IPS DF 19.7 (cell line): ENCODE measurements around the gene FNDC11.

Source experiments
- DNase-seq: peaks from one replicate; pipeline ENCODE4 v3.0.0-alpha.2; 2013; ENCODE audit warnings: low read depth, low spot score

FNDC11 gene

DNA sequence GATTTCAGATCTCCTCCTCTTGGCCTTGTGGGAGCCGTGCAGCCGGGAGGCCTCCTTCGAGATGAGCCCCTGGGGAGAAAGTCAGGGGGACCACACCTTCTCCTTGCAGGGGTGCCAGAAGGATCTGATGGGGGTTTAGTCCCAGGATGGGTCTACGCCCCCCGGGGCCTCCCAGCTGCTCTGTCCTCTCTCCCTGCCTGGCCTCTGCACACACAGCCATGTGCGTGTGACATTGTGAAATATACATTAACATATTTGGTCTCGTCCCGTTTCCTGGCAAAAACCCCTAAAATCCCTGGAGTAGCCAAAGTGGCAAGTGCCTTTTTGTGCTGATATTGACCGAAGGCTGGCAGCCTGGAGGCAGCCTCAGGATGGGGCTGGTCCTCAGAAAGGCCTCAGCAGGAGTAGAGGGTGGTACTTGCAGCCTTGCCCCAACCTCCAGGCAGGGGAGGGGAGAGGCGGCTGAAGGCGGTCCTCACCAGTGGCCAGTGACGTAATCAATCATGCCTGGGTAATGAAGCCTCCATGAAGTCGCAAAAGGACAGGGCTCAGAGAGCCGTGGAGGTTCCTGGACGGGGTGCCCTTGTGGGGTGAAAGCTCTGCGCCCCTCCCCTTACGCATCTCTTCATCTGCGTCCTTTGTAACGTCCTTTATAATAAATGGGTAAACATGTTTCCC, 25.2 kb downstream of the FNDC11 start:
- DNase-seq = no peak

DNA sequence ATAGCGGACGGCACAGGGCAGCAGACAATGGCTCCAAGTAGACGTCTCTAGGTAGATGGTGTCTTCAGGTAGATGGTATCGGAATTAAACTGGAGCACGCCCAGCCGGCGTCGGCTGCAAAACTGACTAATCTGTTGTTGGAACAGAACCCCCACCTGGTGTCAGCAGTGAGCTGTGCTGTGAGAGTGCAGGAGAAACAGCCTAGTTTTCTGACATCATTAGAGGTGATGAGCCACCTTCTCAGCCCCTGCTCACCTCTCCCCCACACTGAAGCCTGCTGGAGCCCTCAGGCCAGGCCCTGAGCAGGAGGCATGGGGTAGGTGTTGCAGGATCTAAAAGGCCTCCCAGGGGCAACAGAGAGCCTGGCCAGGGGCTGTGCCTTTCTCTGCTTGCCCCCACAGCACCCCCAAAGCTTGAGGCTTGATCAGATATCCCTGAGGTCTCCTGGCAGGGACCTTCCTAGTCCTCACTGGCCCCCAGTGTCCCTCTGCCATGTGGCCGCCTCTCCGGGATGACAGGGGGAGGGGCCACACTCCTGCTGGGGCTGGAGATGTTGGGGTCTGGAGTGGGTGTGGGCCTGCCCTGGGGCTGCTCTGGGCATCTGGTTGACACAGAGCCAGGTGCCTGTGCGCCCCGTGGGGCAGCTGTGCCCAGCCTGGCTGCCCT, 27.0 kb downstream of the FNDC11 start:
- DNase-seq = peak; percentile 17

DNA sequence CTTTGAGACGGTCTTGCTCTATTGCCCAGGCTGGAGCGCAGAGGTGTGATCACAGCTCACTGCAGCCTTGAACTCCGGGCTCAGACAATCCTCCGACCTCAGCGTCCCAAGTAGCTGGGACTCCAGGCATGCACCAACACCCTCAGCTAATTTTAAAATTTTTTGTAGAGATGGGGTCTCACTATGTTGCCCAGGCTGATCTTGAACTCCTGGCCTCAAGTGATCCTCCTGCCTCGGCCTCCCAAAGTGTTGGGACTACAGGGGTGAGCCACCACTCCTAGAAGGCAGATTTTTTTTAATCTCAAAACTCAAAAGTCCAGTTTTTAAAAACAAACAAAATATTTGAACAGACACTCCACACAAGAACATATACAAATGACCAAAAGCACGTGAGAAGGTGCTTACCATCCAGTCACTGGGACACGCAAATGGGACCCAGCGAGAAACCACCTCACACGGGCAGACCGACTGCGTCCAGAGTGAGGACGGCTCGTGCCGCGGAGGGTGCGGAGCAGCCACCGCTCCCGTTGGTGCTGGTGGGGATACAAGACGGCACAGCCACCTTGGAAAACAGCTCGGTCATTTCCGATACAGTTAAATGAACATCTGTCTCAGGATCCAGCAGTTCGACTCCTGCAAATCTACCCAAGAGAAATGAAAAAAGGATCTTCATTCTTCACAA, 28.6 kb downstream of the FNDC11 start:
- no peak for DNase-seq

DNA sequence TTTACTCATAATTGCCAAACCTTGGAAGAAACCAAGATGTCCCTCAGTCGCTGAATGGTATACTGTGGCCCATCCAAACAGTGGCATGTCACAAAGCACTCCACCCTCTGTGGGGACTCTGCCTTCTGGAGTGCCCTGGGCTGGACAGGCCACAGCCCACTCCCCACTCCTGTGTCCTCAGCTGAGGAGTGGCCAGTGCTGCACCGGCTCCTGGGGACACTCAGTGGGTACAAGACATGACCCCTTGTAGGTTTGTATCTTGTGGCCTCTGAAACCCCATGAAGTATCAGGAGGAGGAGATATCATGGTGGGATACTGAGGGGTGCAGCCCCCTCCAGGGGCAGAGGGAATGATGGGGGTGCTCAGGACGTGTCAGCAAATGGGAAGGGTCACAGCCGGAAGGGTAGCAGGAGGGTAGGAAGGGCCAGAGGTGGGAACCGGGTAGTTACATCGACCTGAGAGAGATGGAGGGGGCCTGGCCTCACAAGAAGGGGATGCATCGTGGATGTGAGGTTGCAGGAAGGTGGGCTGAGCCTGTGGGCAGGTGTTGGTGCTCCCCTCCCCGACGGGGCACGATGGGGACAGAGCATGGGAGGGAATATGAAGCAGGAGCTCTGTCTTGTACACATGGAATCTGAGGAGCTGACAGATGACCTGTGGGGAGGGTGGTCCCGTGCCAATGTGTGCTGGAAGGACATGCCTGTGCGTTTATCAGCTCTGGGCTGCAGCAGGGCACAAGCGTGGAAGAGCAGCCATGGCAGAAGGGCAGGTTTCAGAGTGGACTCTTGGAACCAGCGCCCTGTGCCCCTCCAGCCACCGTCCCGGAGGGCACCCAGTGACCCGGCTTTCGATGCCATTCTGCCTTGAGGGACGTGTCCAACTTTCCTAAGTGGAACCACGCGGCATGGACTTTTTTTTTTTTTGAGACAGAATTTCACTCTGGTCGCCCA, 31.9 kb downstream of the FNDC11 start:
- DNase-seq = no peak

DNA sequence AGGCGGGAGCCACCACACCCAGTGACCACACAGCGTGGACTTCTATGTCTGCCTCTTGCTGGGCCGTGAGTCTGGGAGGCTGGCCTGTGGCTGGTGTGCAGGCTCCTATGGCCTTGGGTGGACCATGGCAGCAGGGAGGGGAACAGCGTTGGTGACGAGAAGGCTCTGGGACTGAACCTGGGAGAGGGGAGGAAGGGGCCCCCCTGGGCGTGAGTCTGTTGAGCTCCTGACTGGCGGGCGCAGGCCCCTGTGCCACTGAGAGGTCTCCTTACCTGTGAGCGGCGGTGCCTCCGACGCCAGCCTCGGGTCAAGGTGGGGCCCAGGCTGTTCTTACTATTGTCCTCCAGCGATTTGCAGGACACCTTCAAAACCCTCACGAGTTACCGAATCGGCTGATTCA, 32.8 kb downstream of the FNDC11 start:
- no peak for DNase-seq

DNA sequence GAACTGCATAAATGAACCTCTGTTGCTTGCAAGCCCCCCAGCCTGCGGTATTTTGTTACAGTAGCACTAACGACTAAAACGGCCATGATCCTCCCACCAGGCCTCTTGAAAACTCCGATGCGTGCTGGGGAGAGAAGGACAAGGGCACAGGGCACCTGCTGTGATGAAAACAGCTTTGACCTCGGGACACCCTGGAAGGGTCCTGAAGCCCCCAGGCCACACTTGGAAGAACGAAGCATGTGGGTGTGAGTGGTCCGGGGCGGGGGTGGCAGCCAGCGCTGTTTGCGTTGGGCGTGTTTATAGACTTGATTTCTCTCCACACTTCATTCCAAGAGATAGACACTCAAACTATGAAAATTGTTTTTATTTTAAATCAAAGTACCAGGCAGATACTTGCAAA, 33.3 kb downstream of the FNDC11 start:
- DNase-seq = no peak

DNA sequence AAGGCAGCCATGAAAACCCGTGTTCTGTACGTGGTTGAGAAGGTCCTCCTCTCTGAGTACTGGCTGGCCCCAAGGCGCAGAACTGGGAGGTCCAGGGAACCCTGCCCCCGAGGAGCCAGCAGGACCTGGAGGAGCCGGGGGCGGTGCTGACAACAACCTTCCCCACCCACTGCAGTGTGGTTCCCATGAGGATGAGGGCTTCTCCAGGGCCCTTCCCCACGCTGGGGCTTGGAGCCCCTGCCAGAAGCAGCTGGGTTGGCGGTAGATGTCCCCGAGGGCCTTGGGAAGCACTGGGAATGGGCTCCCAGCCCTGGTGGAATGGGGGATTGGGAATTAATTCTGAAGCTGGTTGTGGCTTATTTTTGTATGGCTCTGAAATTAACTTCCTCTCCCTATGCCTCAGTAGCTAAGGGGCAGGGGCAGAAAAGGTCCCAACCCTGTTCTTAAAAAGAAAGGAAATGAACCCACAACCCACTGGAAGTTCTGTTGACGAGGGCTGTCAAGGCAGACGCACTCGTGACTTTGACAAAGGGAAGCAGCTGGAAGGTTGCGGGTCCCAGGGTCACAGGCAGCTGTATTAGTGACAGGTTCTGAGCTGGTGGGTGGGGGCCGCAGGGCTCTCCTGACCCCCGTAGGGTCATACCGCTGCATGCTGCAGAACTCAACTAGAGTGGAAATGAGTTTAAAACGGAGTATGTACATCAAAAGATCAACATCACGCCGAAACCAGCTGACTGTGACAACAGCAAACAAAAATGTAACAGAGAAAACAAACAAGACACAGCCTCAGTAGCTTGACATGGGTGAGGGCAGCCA, 34.0 kb downstream of the FNDC11 start:
- no peak for DNase-seq

DNA sequence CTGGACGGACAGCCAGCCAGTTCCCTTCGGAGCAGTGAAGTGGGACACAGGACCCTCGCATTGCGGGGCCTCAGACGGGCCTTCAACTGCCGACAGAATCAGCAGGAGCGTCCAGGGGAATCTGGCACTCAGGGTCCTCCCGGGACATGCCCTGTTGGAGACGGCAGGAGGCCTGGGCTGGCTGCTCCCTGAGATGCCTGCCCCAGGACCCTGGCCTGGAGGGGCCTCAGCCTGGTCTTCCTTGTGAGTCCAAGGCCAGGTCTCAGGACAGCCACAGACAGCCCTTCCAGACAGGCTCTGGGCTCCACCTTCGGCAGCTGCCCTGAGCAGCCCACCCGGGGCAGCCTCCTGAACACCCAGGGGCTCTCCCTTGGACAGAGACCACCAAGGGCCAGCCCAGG, 34.7 kb downstream of the FNDC11 start:
- no peak for DNase-seq

DNA sequence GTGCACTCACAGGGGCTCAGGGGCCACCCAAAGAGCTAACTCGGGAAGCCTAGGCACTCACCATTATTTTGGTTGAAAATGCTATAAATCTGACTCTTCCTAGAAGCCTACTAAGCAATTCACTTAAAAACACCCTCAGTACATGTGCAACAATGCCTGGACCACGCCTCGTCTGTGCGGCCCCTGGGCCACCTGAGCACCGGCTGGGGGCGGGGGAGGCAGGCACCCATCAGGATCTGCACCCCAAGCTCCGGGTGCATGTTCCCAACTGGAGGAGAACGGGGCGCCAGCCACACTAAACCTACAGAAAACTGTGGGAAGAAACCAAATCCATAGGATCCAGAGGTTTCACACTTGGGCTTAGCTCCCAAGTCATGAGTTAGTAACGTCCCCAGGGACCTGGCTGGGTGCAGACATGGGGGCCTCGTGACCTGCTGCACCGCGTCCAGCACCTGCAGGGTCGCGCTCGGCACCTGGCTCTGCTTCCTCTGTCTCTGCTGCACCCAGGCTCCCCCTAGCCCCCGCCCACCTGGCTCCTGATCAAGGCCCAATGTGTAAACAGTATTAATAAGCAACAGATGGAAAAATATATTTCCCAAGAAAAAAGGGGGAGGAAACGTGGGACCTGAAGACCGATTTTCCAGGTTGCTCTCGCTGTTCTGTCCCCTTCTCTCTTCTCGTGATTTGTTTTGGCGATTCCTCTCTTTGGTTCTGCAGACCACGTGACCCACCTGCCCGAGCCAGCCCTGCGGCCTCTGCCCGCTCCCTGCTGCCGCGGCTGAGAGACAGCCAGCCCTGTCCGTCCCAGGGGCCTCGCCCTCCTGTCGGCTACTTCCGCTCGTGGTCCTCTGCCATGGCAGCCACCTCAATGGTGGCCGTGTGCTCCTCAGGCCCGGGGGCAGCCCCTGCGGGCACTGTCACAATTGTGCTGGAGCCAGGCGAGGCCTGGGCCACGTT, 35.6 kb downstream of the FNDC11 start:
- no peak for DNase-seq

DNA sequence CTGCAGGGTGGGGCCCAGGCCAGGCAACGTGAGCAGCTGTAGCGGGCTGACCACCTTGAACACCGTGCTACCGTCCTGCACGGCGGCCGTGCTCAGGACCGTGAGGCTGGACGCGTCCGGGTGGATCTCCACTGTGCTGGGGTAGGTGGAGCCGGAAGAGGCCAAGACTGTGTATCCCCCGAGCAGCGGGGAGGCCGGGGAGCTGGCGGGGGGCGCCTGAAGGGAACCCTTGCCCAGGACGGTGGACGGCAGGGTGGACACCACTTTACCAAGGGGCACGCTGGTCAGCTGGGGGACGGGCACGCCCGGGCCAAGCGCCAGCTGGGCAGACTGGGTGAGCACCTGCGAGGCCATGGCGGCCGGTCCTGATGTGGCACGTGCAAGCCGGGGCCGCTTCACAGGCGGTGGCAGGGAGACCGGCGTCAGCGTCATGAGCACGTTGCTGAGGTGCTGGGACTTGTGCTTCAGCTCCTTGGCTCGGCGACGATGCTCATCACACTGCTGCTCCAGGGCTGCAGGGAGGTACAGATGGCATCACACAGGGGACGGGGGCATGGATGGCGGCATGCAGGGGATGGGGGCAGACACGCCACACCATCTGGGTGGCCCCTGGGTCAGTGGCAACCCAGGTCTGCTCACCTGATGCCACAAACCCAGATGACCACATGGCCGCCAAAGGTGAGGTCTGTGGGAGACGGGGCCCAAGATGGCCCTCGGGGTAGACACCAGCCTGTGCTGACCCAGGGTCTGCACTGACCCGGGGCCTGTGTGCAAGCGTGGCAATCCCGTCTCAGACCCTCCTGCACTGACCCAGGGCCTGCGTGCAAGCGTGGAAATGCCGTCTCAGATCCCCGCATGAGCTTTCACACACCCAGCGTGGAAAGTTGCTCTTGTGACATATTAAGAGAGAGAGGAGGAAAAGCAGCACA, 36.5 kb downstream of the FNDC11 start:
- no peak for DNase-seq

DNA sequence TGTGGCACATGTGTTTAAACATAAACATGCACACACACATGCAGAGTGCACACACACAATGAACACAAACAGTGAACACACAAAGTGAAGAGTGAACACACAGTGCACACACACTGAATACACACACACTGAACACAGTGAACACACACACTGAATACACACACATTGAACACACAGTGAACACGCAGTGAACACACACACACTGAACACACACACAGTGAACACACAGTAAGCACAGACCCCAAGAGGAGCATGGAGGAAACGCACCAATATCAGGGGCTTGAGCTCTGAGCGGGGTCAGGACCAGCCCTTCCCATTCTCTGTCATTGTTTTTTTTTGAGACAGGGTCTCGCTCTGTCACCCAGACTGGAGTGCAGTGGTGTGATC, 37.2 kb downstream of the FNDC11 start:
- DNase-seq = no peak

DNA sequence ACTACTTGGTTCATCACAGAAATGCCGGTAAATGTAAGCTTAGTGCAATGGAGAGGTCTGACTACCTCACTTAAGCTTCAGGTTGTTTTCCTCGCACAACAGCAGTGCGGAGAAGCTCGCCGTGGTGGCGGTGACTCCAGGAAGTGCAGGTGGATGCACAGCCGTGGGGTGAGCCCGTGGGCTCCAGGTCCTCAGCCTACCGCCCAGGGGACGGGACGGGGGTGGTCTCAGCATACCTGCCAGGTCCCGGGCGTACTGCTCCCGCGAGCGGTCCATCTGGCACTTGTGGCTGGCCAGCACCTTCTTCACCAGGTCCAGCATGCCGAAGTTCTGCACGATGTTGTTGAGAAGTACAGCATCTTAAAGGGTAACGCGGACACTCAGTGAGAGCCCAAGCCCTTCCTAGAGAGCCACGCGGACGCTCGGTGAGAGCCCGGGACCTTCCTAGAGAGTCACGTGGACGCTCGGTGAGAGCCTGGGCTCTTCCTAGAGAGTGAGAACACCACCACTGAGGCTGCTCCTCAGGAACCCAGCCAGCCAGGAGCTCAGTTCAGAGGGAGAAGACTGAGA, 37.9 kb downstream of the FNDC11 start:
- no peak for DNase-seq

DNA sequence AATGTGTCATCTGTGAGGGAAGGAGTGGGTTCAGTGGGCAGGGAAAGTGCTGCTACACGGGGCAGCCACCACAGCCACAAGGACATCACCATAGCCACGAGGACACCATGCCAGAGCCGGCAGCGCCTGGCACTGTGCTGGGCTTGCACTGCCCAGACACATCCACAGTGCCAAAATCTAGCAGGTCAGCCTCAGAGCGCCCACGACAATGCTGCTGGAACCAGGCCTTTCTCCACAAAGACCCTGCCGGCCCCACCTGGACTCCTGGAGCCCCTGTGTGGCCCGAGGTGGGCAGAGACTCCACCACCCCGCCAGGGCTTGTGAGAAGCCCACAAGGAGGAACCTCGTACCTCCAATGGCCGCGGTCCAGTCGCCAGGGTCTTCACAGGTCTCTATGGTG, 38.7 kb downstream of the FNDC11 start:
- DNase-seq = no peak

DNA sequence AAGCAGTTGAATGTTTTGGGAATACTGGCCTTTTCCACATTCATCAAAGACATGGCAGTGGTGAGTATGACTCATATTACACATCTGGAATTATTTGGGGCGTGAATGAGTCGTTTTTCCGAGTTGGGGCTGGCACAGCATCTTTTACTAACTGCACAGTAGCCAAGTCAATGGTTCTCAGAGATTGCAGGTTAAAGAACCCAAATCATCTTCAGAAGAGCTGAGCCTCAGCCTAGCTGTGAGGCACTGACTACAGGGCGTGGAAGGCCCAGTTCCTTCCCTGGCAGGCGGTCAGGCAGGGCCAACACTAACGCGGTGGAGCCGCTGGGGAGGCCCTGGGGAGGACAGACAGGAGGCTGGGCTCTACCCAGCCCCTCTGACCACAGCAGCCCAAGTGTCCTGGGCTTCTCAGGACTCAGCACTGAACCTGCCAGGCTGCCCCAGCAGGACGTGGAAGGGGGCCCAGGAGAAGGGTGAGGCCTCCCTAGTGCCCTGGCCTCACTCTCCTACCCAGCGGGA, 40.1 kb downstream of the FNDC11 start:
- DNase-seq = no peak

DNA sequence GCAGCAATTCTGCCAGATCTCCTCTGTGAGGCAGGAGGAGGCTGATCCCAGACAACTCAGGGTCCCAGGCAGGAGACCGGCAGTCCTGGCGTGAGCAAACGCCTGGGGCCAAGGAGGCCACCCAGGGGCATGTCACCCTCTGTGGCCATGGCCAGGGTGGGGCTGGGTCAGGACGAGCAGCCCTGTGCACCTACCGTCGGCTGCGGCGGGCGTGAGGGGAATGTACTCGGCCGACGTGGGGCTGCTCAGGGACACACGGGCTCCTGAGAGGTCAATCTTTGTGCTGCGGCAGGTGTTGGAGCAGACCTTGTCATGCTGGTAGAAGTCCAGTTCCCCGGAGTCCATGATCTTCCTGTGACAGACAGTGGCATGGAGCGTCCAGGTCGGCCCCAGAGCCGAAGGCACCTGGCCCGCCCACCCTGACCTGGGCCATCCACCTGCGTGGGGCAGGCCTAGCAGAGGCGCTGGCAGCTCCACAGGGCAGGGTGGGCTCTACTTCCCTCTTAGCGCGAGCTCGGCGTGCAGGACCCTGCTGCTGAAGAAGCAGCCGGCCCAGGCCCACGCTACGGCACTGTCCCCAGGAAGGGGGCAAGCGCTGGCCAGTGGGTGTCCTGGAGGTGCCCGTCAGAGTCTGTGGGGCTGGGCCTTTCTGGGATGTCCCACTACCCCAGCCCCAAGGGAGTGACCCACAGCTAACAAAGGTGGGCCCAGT, 41.6 kb downstream of the FNDC11 start:
- DNase-seq = no peak

DNA sequence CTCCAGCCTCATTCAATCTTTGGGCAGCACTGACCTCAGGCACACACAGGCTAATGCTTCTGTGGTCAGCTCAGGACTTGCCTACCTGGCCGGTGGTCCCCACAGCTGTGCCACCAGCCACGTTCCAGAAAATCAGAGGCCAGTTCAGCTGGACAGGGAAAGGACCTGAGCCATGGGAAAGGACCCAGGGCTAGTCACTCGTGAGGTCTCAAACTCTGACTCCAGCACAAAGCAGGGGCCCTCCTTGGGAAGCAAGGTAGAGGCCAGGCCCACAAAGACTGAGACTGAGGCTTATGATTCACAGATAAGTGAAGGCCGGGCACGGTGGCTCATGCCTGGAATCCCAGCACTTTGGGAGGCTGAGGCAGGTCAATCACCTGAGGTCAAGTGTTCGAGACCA, 42.5 kb downstream of the FNDC11 start:
- DNase-seq = no peak

DNA sequence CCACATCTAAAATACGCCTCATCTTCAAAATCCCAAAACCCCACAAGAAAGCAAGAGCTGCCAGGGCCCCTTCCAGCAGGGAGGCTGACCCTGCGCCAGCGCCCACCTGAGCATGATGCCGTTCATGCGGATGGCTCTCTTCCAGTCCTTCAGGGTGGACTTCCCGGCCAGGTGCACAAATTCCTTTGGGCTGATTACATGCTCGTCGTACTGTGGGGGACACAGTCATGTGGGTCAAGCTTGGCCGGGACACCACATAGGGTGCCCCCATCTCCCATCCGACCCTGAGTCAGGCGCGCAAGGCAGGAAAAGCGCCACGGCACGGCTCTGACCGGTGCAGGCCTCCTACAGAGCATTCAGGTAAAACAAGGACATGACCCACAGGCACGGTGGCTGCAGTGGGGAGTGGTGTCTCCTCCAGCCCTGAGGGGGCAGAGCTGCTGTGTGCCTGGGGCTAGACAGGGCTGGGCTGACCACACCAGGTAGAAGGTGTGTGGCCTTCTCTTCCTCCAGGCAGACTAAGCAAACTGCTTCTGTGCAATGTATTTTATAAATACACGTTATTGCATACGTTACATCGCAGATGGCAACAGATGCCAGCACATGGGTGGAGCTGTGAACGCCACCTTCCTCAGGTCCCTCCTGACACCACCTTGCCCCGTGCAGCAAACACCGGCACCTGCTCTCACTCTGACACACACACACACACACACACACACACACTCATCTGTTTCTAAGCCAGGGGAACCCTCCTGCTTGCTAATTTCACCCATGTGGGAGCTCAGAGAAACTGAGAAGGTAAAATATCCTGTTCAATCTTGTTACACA, 43.9 kb downstream of the FNDC11 start:
- no peak for DNase-seq
